T-helper 2 cell treated with Interferon-gamma antibody and Interleukin-4, amounts not matched to agents 5 μg/mL and 100 μg/mL, for 36 hours (primary cell): Measurements from ENCODE around the gene GLYATL1B.
"Not testable (repeated sequence)": the region's sequence is repeated elsewhere in the genome, so short reads cannot be mapped to it uniquely, and the experiment has no call there.

Experiments
- DNase-seq: peaks from one replicate; pipeline ENCODE4 v3.0.0; 2021; ENCODE audit warnings: low spot score
- H3K27ac Mint-ChIP-seq: one replicate; pipeline ENCODE4 v1.8.0; 2021; ENCODE audit warnings: mild to moderate bottlenecking, mixed read lengths
- H3K27me3 Mint-ChIP-seq: one replicate; pipeline ENCODE4 v1.8.0; 2021; ENCODE audit warnings: low read depth, mixed read lengths
- H3K36me3 Mint-ChIP-seq: one replicate; pipeline ENCODE4 v1.8.0; 2021; ENCODE audit warnings: low read depth, mixed read lengths
- H3K4me1 Mint-ChIP-seq: one replicate; pipeline ENCODE4 v1.8.0; 2021; ENCODE audit warnings: low read depth, mixed read lengths
- H3K4me3 Mint-ChIP-seq: one replicate; pipeline ENCODE4 v1.8.0; 2022; ENCODE audit warnings: mild to moderate bottlenecking, moderate library complexity, mixed read lengths
- H3K9me3 Mint-ChIP-seq: one replicate; pipeline ENCODE4 v1.8.0; 2021; ENCODE audit warnings: mixed read lengths

GLYATL1B gene

DNA sequence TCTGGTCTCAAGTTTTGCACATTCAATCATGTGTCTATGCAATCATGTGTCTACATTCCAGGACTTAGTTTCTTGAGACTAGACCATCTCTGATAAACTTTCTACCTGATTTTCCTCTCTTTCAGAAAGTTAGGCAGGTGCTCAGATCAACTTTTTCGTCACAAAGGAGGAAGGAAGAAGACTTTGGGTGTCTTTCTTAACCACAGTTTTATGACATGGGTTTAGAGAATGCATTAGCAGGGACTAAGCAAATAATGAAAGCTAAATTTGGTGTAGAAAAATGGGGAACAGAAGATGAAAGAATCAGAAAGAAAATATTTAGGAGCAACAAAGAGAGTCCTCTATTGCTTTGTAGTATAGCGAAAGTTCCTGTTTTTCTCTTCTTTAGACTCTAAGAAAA is 7.7 kb upstream of the GLYATL1B start:
- H3K27me3 Mint-ChIP-seq, result peaks cover 39% of the 10 kb centered on the region
- no peaks in the 10 kb centered on the region for H3K9me3 Mint-ChIP-seq
- H3K36me3 Mint-ChIP-seq, result no peaks in the 10 kb centered on the region
- DNase-seq, result no peak
- no peak overlapping the region for H3K4me3 Mint-ChIP-seq
- H3K4me1 Mint-ChIP-seq, result peaks cover 5% of the 10 kb centered on the region
- H3K27ac Mint-ChIP-seq, result no peak overlapping the region

DNA sequence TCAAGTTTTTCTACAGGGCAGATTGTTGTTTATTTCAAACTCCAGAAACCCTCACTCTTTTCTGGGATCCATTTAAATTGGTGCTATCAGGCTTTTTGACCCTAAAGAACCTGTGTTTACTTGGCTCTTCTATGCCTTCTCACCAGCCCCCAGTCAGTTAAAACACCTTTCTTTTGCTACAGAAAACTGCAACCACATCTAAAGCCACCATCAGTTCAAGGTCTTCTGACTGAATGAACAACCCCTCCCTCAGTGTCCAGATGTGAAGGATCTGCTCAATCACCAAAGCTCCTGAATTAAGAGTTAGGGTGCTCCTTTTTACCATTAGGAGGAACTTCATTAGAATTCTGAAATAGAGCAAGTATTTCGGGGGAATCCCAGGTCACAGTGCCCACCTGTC is 7.0 kb upstream of the GLYATL1B start:
- peaks cover 40% of the 10 kb centered on the region for H3K27me3 Mint-ChIP-seq
- H3K36me3 Mint-ChIP-seq, result no peaks in the 10 kb centered on the region
- no peak overlapping the region for H3K4me3 Mint-ChIP-seq
- no peaks in the 10 kb centered on the region for H3K9me3 Mint-ChIP-seq
- H3K27ac Mint-ChIP-seq, result no peak overlapping the region
- H3K4me1 Mint-ChIP-seq, result peaks cover 5% of the 10 kb centered on the region
- DNase-seq, result no peak

DNA sequence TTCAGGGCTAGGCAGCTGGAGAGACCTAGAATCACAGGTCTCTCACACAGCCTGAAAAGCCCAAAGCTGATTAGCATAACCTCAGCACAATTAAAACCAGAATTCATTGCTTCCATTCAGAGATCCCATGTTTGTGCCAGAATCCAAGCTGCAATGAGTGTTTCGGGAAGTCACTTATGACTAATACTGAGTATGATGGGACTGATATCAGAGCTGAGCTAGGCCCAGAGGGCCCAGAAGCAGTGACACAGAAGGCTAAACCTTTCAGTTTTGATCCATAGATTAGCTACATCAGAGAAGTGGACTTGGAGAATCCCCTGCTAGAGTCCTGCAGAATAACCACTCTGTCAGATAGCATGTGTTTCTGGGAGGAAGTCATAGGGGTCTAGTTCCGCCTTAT is 5.7 kb upstream of the GLYATL1B start:
- H3K4me3 Mint-ChIP-seq, DNase-seq, H3K27ac Mint-ChIP-seq, H3K9me3 Mint-ChIP-seq, H3K36me3 Mint-ChIP-seq, H3K4me1 Mint-ChIP-seq: not testable (repeated sequence)
- peaks cover 30% of the 10 kb centered on the region for H3K27me3 Mint-ChIP-seq

DNA sequence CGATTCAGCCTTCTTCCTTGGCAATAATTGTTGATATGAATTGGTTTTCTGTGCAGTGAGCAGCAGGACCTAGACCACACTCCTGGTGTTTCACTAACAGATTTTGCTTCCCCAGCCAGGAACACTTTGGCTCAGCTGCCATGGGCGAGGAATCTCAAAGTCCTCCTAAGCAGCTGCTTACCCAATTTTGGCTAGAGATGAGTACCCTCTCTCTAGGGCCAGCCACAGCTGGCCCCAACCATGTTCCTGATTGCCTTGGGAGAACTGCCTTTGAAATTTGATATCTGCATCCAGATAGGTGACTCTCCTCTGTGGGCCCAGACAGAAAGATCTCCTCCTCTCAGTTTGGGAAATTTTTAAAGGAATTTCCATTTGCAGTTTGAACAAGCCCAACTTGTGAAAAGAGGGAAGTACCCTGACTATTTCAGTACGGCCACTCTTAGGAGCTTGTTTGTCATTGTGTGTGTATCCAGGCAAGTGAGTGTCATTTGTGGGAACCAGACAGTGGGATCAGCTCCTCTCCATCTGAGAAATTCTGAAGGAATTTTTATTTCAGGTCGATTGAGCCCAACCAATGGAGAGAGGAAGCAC is 4.6 kb upstream of the GLYATL1B start:
- peaks cover 36% of the 10 kb centered on the region for H3K27me3 Mint-ChIP-seq
- DNase-seq, H3K36me3 Mint-ChIP-seq, H3K27ac Mint-ChIP-seq, H3K9me3 Mint-ChIP-seq, H3K4me1 Mint-ChIP-seq, H3K4me3 Mint-ChIP-seq: not testable (repeated sequence)

DNA sequence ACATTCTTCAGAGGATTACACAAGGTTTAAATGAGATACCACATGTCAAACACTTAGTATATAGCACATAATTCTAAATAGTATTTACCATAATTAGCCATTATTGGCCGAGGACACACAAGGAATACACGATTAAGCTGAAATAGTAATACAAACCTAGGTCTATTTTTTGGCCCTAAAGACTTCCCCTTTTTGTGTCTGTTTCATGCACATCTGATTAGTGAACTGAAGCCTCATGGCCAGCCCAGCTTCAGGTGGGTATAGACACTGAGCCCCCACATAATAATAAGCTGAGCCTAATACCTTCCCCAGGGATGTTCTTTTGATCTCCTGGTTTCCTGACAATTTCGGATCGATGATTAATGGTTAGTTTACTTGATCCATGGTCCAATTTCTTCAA is 2.1 kb downstream of the GLYATL1B start:
- DNase-seq, result no peak
- Mint-ChIP-seq H3K9me3 (no peaks in the 10 kb centered on the region), H3K27ac (no peak overlapping the region)

DNA sequence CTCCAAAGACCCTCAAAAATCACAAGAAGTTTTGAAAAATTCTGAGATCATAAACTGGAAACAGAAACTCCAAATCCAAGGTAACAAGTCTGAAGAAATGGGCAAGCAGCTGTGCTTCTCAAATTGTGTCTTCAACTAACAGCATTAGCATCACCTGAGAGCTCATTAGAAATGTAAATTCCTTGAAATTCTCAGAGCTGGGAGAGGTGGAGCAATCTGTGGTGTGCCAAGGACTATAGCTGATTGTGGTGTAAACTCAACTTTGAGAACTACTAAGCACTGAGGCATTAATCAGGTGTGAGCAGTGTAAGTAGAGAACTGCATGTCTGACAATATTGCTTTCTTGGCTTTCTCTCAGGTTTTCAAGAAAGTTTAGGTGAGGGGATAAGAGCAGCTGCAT is 7.5 kb downstream of the GLYATL1B start:
- DNase-seq, H3K27ac Mint-ChIP-seq, H3K4me3 Mint-ChIP-seq, H3K4me1 Mint-ChIP-seq, H3K9me3 Mint-ChIP-seq, H3K36me3 Mint-ChIP-seq, H3K27me3 Mint-ChIP-seq: not testable (repeated sequence)

More for the DNA sequence above, 2.1 kb downstream of the GLYATL1B start:
- peaks cover 20% of the 10 kb centered on the region for H3K27me3 Mint-ChIP-seq
- H3K4me1 Mint-ChIP-seq, result no peaks in the 10 kb centered on the region
- no peaks in the 10 kb centered on the region for H3K36me3 Mint-ChIP-seq
- no peak overlapping the region for H3K4me3 Mint-ChIP-seq

DNA sequence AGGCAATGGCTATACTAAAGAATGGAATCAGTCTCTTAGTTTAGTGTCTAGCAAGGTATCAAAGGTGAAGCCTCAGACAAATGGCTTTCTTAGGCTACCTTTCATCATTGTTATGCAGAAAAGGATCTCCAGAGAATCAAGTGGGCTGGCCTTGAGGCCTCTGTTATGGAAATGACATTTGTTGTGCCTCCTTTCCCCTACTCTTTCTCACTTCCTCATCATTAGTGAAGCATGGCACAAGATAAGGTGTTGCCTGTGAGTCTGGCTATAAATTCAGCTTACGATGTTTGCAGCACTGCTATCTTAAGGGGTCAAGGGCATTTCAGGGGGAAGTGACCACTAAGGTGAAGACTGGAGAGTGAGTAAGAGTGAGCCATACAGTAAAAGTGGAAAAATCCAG is 9.1 kb downstream of the GLYATL1B start:
- DNase-seq, H3K4me1 Mint-ChIP-seq, H3K27ac Mint-ChIP-seq, H3K9me3 Mint-ChIP-seq, H3K27me3 Mint-ChIP-seq, H3K36me3 Mint-ChIP-seq, H3K4me3 Mint-ChIP-seq: not testable (repeated sequence)

DNA sequence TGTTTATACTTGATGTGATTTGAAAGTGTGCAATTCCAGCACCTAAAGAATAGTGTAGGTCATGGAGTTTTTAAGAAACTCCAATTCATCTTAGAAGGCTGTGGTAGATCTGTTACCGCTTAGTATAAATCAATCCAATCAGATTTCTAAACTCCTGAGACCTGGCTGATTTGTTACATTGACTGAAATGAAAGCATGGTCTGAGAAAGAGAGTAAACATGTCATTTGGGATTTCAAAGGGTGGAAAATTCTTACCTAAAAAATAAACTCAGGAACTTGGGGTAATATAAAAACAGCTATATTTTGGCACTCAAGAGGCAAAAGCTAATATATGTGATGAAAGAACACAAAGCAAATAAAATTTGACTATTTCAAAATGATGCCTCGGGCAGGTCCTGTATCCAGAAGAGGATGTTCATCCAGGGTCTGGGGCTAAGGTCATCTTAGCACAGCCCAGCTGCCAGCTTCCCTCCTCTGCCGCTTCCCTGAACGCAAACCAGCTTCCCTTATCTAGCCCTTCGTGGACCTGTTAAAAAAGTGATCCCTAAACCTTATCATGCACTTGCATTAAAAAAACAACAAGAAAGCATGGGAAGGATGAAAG is 10.0 kb downstream of the GLYATL1B start:
- not testable (repeated sequence) for H3K4me3 Mint-ChIP-seq, H3K27ac Mint-ChIP-seq, H3K9me3 Mint-ChIP-seq, H3K4me1 Mint-ChIP-seq, H3K36me3 Mint-ChIP-seq, DNase-seq
- H3K27me3 Mint-ChIP-seq, result peaks cover 11% of the 10 kb centered on the region

DNA sequence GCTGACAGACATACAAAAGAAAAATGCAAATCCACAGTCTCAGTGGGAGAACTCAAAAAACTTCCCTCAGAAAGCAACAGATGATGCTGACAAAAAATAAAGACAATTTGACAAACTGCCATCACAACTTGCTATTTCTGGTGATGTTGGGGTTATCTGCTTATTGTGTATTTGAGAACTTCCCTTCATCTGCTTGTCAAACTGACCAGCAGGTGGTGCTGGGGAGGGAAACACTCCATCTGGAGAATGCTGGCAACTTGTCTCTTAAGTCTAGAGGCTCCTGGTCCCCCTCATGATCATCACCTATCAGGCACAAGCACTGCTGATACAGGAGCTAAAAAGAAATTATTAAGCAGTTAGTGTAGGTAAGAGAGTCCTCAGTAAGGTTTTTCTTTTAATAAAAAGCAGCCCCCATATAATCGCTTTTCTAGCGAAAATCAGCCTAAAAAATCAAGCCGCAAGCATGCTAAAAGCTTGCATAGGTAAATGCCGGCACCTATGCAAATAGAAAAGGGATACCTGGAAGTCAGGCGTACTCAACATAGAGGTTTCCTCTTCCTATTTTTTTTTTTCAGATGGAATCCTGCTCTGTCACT is 11.1 kb downstream of the GLYATL1B start:
- H3K9me3 Mint-ChIP-seq, result no peaks in the 10 kb centered on the region
- no peak overlapping the region for H3K4me3 Mint-ChIP-seq
- peaks cover 9% of the 10 kb centered on the region for H3K4me1 Mint-ChIP-seq
- no peak overlapping the region for H3K27ac Mint-ChIP-seq
- H3K27me3 Mint-ChIP-seq, result peaks cover 11% of the 10 kb centered on the region
- peak; percentile 40 for DNase-seq
- no peaks in the 10 kb centered on the region for H3K36me3 Mint-ChIP-seq

DNA sequence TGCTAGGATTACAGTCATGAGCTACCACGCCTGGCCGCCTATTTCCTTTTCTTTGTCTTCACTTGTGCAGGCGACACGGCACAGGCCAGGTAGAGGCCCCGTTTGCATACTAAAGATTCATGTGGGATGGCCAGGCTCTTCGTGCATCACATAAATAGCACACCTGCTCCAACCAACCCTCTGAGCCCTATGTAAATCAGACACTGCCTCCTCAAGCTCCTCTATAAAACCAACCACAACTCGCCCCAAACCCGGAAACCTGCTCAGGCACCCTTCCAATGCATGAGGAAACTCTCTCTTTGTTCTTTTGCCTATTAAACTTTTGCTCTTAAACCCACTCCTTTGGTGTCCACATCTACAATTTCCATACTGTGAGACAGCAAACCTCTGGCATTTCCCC is 11.8 kb downstream of the GLYATL1B start:
- H3K4me3 Mint-ChIP-seq, H3K27ac Mint-ChIP-seq, DNase-seq, H3K9me3 Mint-ChIP-seq, H3K36me3 Mint-ChIP-seq: not testable (repeated sequence)
- H3K4me1 Mint-ChIP-seq, result peaks cover 15% of the 10 kb centered on the region
- peaks cover 11% of the 10 kb centered on the region for H3K27me3 Mint-ChIP-seq

DNA sequence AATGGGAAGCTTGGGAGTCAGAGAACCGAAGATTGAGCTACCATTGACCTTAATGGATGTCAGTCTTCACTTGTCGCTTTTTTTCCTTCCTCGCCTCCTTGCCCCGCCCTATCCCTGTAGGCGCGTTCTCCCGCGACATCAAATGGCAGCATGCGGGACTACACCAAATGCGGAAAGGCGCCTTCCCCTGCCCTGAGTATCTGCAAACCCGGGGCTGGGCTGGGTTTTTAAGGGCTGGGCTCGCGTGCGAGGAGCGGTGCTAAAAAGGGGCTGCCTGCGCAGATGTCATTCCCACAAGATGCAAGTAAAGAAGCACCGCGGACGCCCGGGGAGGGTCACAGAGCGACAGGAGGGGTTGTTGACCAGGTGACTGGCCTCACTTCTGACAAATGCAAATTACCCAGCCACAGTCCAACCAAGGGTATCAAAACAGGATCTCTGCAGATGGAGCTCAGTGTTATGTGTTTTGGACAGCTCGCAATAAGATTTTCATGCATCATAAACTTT is 16.2 kb downstream of the GLYATL1B start:
- Mint-ChIP-seq H3K4me1 (peaks cover 40% of the 10 kb centered on the region), H3K27ac (peak overlapping the region; percentile 53), H3K27me3 (peaks cover 11% of the 10 kb centered on the region), H3K4me3 (peak overlapping the region; percentile 79), H3K9me3 (no peaks in the 10 kb centered on the region), H3K36me3 (peaks cover 9% of the 10 kb centered on the region)
- peak; percentile 65 for DNase-seq

DNA sequence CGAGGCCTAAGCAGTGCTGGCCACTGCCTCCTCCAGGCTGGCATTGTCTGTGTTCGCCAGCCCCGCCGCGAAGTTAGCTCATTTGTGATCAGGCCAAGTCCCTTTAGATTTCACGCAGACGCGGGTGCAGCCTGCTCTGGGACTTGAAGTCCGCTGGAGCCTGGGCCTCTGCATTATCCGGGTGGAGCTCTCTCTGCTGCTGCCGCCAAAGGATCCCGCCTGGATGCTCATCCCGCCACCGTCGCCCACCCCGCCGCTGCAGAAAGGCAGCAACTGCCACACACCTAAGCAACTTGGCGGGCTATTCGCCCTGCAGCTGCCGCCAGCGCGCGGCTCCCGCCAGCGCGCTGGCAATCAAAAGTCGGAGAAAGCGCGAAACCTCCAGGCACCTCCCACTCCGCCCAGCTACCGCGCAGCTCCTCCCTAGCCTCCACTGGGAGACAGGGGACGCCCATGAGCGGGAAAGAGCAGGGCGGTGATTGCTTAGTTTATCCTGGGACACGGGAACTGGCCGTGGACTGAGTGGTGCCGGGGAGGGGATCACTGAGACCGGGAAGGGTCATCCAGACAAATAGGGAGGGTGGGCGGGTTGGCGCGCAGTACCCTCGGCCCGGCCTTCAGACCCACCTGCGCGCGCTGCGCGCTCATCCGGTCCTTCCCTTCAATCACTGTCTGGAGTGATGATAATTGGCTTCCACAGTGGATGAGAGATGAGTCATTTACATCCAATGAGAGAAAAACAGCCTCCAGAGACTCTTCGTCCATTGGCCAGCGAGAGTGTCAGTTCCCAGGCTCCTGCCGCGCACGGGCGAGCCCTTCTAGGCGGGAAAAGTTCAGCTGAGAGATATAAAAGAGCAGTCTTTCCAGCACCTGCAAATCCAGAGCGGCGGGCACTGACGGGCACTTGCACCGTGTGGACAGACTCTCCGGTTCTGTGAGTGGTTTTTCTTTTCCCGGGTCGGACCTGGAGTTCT is 20.5 kb downstream of the GLYATL1B start, which contains the start of gene FAM111B:
Gene FAM111B, plus strand, starts transcription at position 875 of the 974 bp plus-strand sequence. CDS start 2,389 bp downstream, outside the sequence.
- Mint-ChIP-seq H3K4me3 (peak within 1 kb of the TSS; percentile 87), H3K4me1 (peaks cover 75% of the 10 kb centered on the region), H3K9me3 (no peaks in the 10 kb centered on the region), H3K36me3 (peaks cover 48% of the 10 kb centered on the region), H3K27ac (peak within 1 kb of the TSS; percentile 74), H3K27me3 (no peaks in the 10 kb centered on the region)
- peak; percentile 78 for DNase-seq

DNA sequence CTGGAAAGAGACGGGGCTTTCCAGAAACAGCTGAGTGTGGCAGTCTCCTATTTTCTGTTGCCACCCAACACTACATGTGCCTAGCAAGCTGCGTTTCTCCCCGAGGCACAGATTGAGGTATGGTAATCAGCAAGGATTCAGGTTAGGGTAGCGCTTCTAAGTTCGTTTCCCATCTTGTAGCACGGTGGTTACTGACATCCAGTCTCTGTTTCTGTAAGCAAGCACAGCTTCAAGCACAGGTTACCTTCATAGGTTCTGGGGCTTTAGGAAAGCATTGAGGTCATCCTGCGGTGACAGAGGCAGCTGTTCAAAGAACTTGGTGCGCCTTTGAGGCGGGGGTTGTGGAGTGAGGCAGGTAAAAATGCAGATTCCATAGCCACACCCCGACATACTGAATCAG is 21.6 kb downstream of the GLYATL1B start:
- not testable (repeated sequence) for H3K9me3 Mint-ChIP-seq, H3K27me3 Mint-ChIP-seq
- peaks cover 58% of the 10 kb centered on the region for H3K36me3 Mint-ChIP-seq
- peaks cover 71% of the 10 kb centered on the region for H3K4me1 Mint-ChIP-seq
- peak; percentile 9 for DNase-seq
- H3K27ac Mint-ChIP-seq, result peak overlapping the region; percentile 74
- peak overlapping the region; percentile 87 for H3K4me3 Mint-ChIP-seq

DNA sequence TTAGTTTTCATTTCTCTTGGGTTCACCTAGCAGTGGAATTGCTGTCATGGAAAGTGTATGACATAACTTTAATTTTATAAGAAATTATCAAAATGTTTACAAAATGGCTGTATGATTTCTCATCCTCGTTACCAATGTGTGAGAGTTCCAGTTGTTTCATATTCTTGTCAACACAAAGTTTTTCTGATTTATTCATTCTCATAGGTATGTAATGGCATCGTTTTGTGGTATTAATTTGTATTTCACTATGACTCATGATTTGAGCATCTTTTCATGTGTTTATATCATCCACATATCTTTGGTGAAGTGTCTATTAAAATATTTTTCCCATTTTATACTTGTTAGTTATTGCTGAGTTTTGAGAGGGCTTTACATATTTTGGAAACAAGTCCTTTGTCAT is 26.4 kb downstream of the GLYATL1B start:
- peaks cover 28% of the 10 kb centered on the region for H3K9me3 Mint-ChIP-seq
- no peak for DNase-seq
- peaks cover 53% of the 10 kb centered on the region for H3K4me1 Mint-ChIP-seq
- H3K4me3 Mint-ChIP-seq, result no peak overlapping the region
- no peaks in the 10 kb centered on the region for H3K27me3 Mint-ChIP-seq
- H3K27ac Mint-ChIP-seq, result no peak overlapping the region
- peaks cover 95% of the 10 kb centered on the region for H3K36me3 Mint-ChIP-seq
